C4-2B (cell line): Measurements from ENCODE around the gene TOLLIP.
"Not testable (repeated sequence)": the region's sequence is repeated elsewhere in the genome, so short reads cannot be mapped to it uniquely, and the experiment has no call there.

Source experiments
- H3K27ac ChIP-seq: fragments of 450-650 bp; 2 replicates; pipeline ENCODE4 v1.5.1; 2017
- CTCF ChIP-seq: fragments of 450-650 bp; conservative IDR thresholded peaks from 2 replicates; pipeline ENCODE4 v1.5.1; 2017; ENCODE audit warnings: mild to moderate bottlenecking
- ZFX ChIP-seq: fragments of 450-650 bp; IDR thresholded peaks from 2 replicates; pipeline ENCODE4 v1.6.1; 2017

The TOLLIP gene

GRCh38 chr11:1352696-1353382, 43.4 kb upstream of the TOLLIP start:
- H3K27ac ChIP-seq = no peak overlapping the region
- TF ChIP-seq CTCF = no peak
- no peak for TF ChIP-seq ZFX

- TF ChIP-seq ZFX (no peak), CTCF (no peak)
- peak overlapping the region; percentile 20 for H3K27ac ChIP-seq
These were observed 42.0 kb upstream of the TOLLIP start for GRCh38 chr11:1351278-1351937.

- no peak overlapping the region for H3K27ac ChIP-seq
These were observed 40.8 kb upstream of the TOLLIP start for GRCh38 chr11:1350086-1350725.

DNA sequence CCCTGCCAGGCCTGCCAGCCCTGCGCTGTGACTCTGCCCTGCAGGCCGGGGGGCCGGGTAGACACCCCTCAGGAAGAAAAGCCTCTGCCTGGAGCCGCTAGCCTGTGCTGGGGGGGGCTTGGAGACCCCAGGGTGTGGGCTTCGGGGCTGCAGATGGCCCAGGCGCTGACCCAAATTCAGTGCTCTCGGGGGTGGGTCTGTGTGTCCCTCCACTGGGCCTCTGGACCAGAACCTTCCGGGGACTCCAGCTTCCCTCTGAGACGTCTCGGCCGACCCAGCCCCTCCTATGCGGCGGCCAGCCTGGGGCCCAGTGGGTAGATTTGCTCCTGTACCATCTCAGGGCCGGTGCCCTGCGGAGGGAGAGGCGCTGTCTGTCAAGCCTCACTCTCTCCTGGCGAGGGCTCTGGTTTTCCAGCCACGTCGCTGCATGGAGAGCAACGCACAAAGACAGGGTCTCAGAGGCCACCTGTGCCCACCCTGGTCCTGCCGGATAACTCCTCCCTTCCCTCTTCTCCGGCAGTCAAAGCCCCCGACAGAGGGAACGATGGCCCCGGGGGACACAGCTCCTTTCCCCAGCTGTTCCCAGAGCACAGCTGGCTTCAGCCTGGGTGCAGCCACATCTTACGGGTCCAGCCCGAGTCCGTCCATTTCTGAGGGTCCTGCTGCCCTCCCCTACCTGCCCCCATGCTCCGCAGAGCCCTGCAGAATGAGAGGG, 40.1 kb upstream of the TOLLIP start:
- no peak overlapping the region for H3K27ac ChIP-seq
- no peak for TF ChIP-seq CTCF
- no peak for TF ChIP-seq ZFX

More at GRCh38 chr11:1350086-1350725, 40.8 kb upstream of the TOLLIP start:
- TF ChIP-seq ZFX = no peak
- TF ChIP-seq CTCF = no peak

- TF ChIP-seq ZFX (no peak), CTCF (no peak)
These were observed 39.4 kb upstream of the TOLLIP start for GRCh38 chr11:1348796-1349326.

GRCh38 chr11:1348146-1348795, 38.8 kb upstream of the TOLLIP start:
- TF ChIP-seq ZFX (no peak), CTCF (no peak)
- H3K27ac ChIP-seq = no peak overlapping the region

More at GRCh38 chr11:1348796-1349326, 39.4 kb upstream of the TOLLIP start:
- no peak overlapping the region for H3K27ac ChIP-seq

GRCh38 chr11:1347411-1347999, 38.1 kb upstream of the TOLLIP start:
- H3K27ac ChIP-seq = not testable (repeated sequence)
